GM18499 (cell line): ENCODE results near the gene ANGPTL2.

Experiments
- ATAC-seq: cut with Tn5 transposase; IDR thresholded peaks from one replicate; pipeline ENCODE4 v1.9.1; 2021; ENCODE audit warnings: moderate number of reproducible peaks; ENCODE audit not compliant: insufficient read depth, unreplicated experiment

The ANGPTL2 gene

GRCh38 chr9:127137640-127138360 lies 15.4 kb upstream of the ANGPTL2 start:
- ATAC-seq = no peak

GRCh38 chr9:127136880-127137639 lies 14.6 kb upstream of the ANGPTL2 start:
- no peak for ATAC-seq

- no peak for ATAC-seq
Measured at GRCh38 chr9:127136081-127136879, 13.8 kb upstream of the ANGPTL2 start.

GRCh38 chr9:127135056-127135745 lies 12.8 kb upstream of the ANGPTL2 start:
- ATAC-seq = no peak

GRCh38 chr9:127133739-127134167 lies 11.3 kb upstream of the ANGPTL2 start:
- ATAC-seq = no peak

- no peak for ATAC-seq
Measured at GRCh38 chr9:127132921-127133647, 10.6 kb upstream of the ANGPTL2 start.

- ATAC-seq = no peak
Measured at GRCh38 chr9:127132375-127132774, 9.9 kb upstream of the ANGPTL2 start.

- no peak for ATAC-seq
Measured at GRCh38 chr9:127131871-127132270, 9.4 kb upstream of the ANGPTL2 start.

GRCh38 chr9:127130661-127131538 lies 8.5 kb upstream of the ANGPTL2 start:
- ATAC-seq = no peak

- ATAC-seq = no peak
Measured at GRCh38 chr9:127130235-127130634, 7.8 kb upstream of the ANGPTL2 start.

GRCh38 chr9:127129718-127130085 lies 7.3 kb upstream of the ANGPTL2 start:
- ATAC-seq = no peak

- ATAC-seq = no peak
Measured at GRCh38 chr9:127129073-127129717, 6.8 kb upstream of the ANGPTL2 start.

- no peak for ATAC-seq
Measured at GRCh38 chr9:127128341-127129072, 6.1 kb upstream of the ANGPTL2 start.

- ATAC-seq = no peak
Measured at GRCh38 chr9:127126971-127127370, 4.5 kb upstream of the ANGPTL2 start.

- no peak for ATAC-seq
Measured at GRCh38 chr9:127124792-127125191, 2.4 kb upstream of the ANGPTL2 start.

GRCh38 chr9:127124111-127124531 lies 1.7 kb upstream of the ANGPTL2 start:
- ATAC-seq = no peak

- no peak for ATAC-seq
Measured at GRCh38 chr9:127123064-127123890, 842 bp upstream of the ANGPTL2 start.
